Endothelial cell of umbilical vein (primary cell): Measurements from ENCODE around the gene UBN2. TPM values are rescaled to one million over a fixed set of nuclear protein-coding genes. Genes with fewer than 3 reads are reported as not detected.

Experiments used
- BruUV-seq: library from RNA; stranded (reverse); fragments of 400-500 nt; replicated peaks from 2 replicates; lab custom pipeline; 2021; lab: Mats Ljungman, UMichigan
- CTCF ChIA-PET: fragments of 300-600, 350-600 bp; sonication (Branson Sonifier 250); formaldehyde crosslinking; loops from one replicate; lab custom pipeline; 2021; ENCODE audit warnings: antibody characterized with exemption, inconsistent platforms; lab: Charles Lee
- POLR2A ChIA-PET: fragments of 300-600, 350-600 bp; sonication (Branson Sonifier 250); formaldehyde crosslinking; loops from one replicate; lab custom pipeline; 2021; ENCODE audit warnings: antibody characterized with exemption, inconsistent platforms; lab: Charles Lee
- DNase-seq: peaks from one replicate; pipeline ENCODE4 v3.0.0-alpha.2; 2011; ENCODE audit warnings: low read depth, low spot score
- FAIRE-seq: peaks from 2 replicates; lab custom pipeline; 2011; peaks lifted over from hg19 to GRCh38; lab: Jason Lieb, UNC
- H2AFZ ChIP-seq: 2 replicates; pipeline ENCODE4 v1.6.0; 2012; ENCODE audit warnings: low read depth, low read length, control low read depth, inconsistent platforms
- H3K27ac ChIP-seq: 2 replicates; pipeline ENCODE4 v1.5.1; 2011; ENCODE audit warnings: low read depth, mild to moderate bottlenecking, control low read depth, low read length, moderate library complexity; ENCODE audit not compliant: insufficient read depth
- H3K27me3 ChIP-seq, 2 experiments: 2 replicates each; pipeline versions ENCODE4 v1.6.0 to v1.6.1; 2011; ENCODE audit warnings: low read length in 2 of 2, mixed read lengths in 1 of 2; ENCODE audit not compliant: control insufficient read depth in 2 of 2, insufficient read depth in 2 of 2
- H3K36me3 ChIP-seq, 2 experiments: 2 replicates in 1 of 2; 3 replicates in 1 of 2; pipeline ENCODE4 v1.5.1; 2011; ENCODE audit warnings: low read length in 2 of 2, mild to moderate bottlenecking in 1 of 2, moderate library complexity in 1 of 2; ENCODE audit not compliant: control insufficient read depth in 2 of 2, insufficient read depth in 2 of 2; ENCODE audit errors: extremely low read depth in 1 of 2
- H3K4me1 ChIP-seq: 3 replicates; pipeline ENCODE4 v1.5.1; 2011; ENCODE audit warnings: mild to moderate bottlenecking, low read length; ENCODE audit not compliant: control insufficient read depth, insufficient read depth; ENCODE audit errors: extremely low read depth
- H3K4me2 ChIP-seq: 2 replicates; pipeline ENCODE4 v1.6.1; 2011; ENCODE audit warnings: low read length, control low read depth, mixed read lengths; ENCODE audit not compliant: insufficient read depth
- H3K4me3 ChIP-seq, 3 experiments: fragments of 200-600 bp in 1 of 3; sonication (generic), shearing (Covaris generic) in 1 of 3; replicated peaks in 1 of 3; 2 replicates each; pipeline ENCODE4 v1.5.1; 2011 to 2016; ENCODE audit warnings: control low read depth in 3 of 3, low read length in 3 of 3, mild to moderate bottlenecking in 2 of 3, inconsistent platforms in 1 of 3, low read depth in 1 of 3, moderate library complexity in 1 of 3; ENCODE audit not compliant: insufficient read depth in 1 of 3
- H3K79me2 ChIP-seq: 2 replicates; pipeline ENCODE4 v1.6.0; 2012; ENCODE audit warnings: low read length, inconsistent platforms; ENCODE audit not compliant: control insufficient read depth, insufficient read depth
- H3K9ac ChIP-seq: replicated peaks from 2 replicates; pipeline ENCODE3; 2011; ENCODE audit warnings: low read length, control low read depth; ENCODE audit not compliant: insufficient read depth; ENCODE audit errors: extremely low read depth
- H3K9me1 ChIP-seq: replicated peaks from 3 replicates; pipeline ENCODE4 v1.6.0; 2011; ENCODE audit warnings: mild to moderate bottlenecking, low read length; ENCODE audit not compliant: control insufficient read depth, insufficient read depth; ENCODE audit errors: extremely low read depth
- H3K9me3 ChIP-seq: replicated peaks from 2 replicates; pipeline ENCODE4 v1.5.1; 2012; ENCODE audit warnings: low read length, inconsistent platforms; ENCODE audit not compliant: control insufficient read depth, insufficient read depth
- H4K20me1 ChIP-seq: replicated peaks from 2 replicates; pipeline ENCODE3; 2011; ENCODE audit warnings: mild to moderate bottlenecking, low read length; ENCODE audit not compliant: control insufficient read depth, insufficient read depth; ENCODE audit errors: extremely low read depth
- EZH2 ChIP-seq: IDR thresholded peaks from 2 replicates; pipeline ENCODE4 v1.6.1; 2012; ENCODE audit warnings: borderline replicate concordance, low read depth, mild to moderate bottlenecking, moderate library complexity, low read length, inconsistent platforms; ENCODE audit not compliant: severe bottlenecking
- FOS ChIP-seq: IDR thresholded peaks from 2 replicates; pipeline ENCODE4 v1.6.1; 2011; ENCODE audit warnings: mild to moderate bottlenecking, low read length, moderate library complexity, borderline replicate concordance; ENCODE audit not compliant: insufficient read depth
- GATA2 ChIP-seq: IDR thresholded peaks from 2 replicates; pipeline ENCODE4 v1.7.0; 2011; ENCODE audit warnings: low read depth, mild to moderate bottlenecking, moderate library complexity, mixed read lengths, low read length; ENCODE audit not compliant: insufficient read length, insufficient read depth
- JUN ChIP-seq: IDR thresholded peaks from 2 replicates; pipeline ENCODE4 v1.6.1; 2011; ENCODE audit warnings: borderline replicate concordance, low read depth; ENCODE audit not compliant: insufficient read length, insufficient read depth
- MAX ChIP-seq: IDR thresholded peaks from 2 replicates; pipeline ENCODE4 v1.6.1; 2011; ENCODE audit not compliant: insufficient read depth, insufficient read length
- MYC ChIP-seq: IDR thresholded peaks from one replicate; pipeline ENCODE4 v1.6.1; 2011; ENCODE audit warnings: mild to moderate bottlenecking, low read depth, low read length
- POLR2A ChIP-seq: IDR thresholded peaks from 2 replicates; pipeline ENCODE4 v1.6.1; 2012; ENCODE audit warnings: low read depth, mild to moderate bottlenecking, control low read depth, low read length
- POLR2AphosphoS5 ChIP-seq: IDR thresholded peaks from 2 replicates; pipeline ENCODE4 v1.6.1; 2012; ENCODE audit warnings: low read depth, mild to moderate bottlenecking, control low read depth, low read length, moderate library complexity; ENCODE audit not compliant: insufficient read depth
- dilution Hi-C: fragments of 300-500 bp; cut with MboI; formaldehyde crosslinking; loops from one replicate; pipeline ENCODE4 v1.15.0; 2019; ENCODE audit warnings: low sequenced_read_pairs; ENCODE audit not compliant: extremely low pct_ligation_motif_present
- intact Hi-C: fragments of 100-400 bp; cut with micrococcal nuclease; formaldehyde crosslinking; loops from one replicate; pipeline ENCODE4 v1.10.0; 2022
- polyA plus RNA-seq, 4 experiments: library from polyadenylated mRNA; depleted of rRNA in 3 of 4; stranded (reverse) in 3 of 4; unstranded in 1 of 4; fragments of >200 nt; gene quantifications; 2 replicates each; pipeline versions ENCODE4 v1.2.1 to v1.2.3, GENCODE V29; 2011 to 2012; ENCODE audit warnings: missing spikeins in 1 of 4
- total RNA-seq: library from RNA; stranded (reverse); gene quantifications from 2 replicates; pipeline ENCODE4 v1.2.3, GENCODE V29; 2021
- TF ChIP-seq, protein P1 (sequence below), 2 donors: IDR thresholded peaks; 1 replicate in 1 of 2; 2 replicates in 1 of 2; pipeline ENCODE4 v1.5.1; 2011; ENCODE audit warnings: low read length in 2 of 2, mild to moderate bottlenecking in 2 of 2, moderate library complexity in 2 of 2, control low read depth in 1 of 2, inconsistent platforms in 1 of 2, low read depth in 1 of 2; ENCODE audit not compliant: insufficient read depth in 1 of 2; ENCODE audit errors: extremely low read depth in 1 of 2

The UBN2 gene
- total and polyA plus RNA-seq, 2 donors (not counting 3 experiments of a cell fraction or from before 2014, with no cell fraction given), result 2.2 to 14.2 TPM

GRCh38 chr7:139334399-139335150 lies 103.5 kb downstream of the UBN2 start:
- Histone ChIP-seq H3K9me1 (no peaks in the 10 kb centered on the region), H4K20me1 (no peaks in the 10 kb centered on the region), H3K27ac (no peak overlapping the region), H3K9ac (no peak overlapping the region), H3K4me2 (no peak overlapping the region), H3K4me1 (no peaks in the 10 kb centered on the region), H3K79me2 (no peaks in the 10 kb centered on the region), H3K36me3 (no peaks in the 10 kb centered on the region), H3K9me3 (no peaks in the 10 kb centered on the region), H3K4me3 (no peak overlapping the region), H2AFZ (no peak overlapping the region), H3K27me3 (no peaks in the 10 kb centered on the region)
- CTCF ChIA-PET, result interaction anchor here (0.7 to 1.6 kb wide), 2 partner anchors 13 to 14 kb away, joined by 3 to 5 read pairs; no protein-coding TSS in a partner anchor
- no peak for FAIRE-seq
- dilution Hi-C loops, result no loop called here
- TF ChIP-seq, protein P1, sequence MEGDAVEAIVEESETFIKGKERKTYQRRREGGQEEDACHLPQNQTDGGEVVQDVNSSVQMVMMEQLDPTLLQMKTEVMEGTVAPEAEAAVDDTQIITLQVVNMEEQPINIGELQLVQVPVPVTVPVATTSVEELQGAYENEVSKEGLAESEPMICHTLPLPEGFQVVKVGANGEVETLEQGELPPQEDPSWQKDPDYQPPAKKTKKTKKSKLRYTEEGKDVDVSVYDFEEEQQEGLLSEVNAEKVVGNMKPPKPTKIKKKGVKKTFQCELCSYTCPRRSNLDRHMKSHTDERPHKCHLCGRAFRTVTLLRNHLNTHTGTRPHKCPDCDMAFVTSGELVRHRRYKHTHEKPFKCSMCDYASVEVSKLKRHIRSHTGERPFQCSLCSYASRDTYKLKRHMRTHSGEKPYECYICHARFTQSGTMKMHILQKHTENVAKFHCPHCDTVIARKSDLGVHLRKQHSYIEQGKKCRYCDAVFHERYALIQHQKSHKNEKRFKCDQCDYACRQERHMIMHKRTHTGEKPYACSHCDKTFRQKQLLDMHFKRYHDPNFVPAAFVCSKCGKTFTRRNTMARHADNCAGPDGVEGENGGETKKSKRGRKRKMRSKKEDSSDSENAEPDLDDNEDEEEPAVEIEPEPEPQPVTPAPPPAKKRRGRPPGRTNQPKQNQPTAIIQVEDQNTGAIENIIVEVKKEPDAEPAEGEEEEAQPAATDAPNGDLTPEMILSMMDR (IDR thresholded peaks at IDR 0.05; ENCODE audit: extremely low read depth in 1 of 2, insufficient read depth in 1 of 2, low read depth in 1 of 2, low read length in 2 of 2), result no peak
- TF ChIP-seq JUN (no peak), POLR2AphosphoS5 (no peak), FOS (no peak), EZH2 (no peak), POLR2A (no peak), MAX (no peak), GATA2 (no peak), MYC (no peak)
- no peak for DNase-seq
- intact Hi-C loops, result no loop called here
- POLR2A ChIA-PET, result no interaction called here
- BruUV-seq, result no TSS peak
